Muscle of back (tissue), 11 donors: ENCODE results near the gene NIM1K. TPM values are rescaled to one million over a fixed set of nuclear protein-coding genes. Genes with fewer than 3 reads are reported as not detected.
"Not testable (repeated sequence)": the region's sequence is repeated elsewhere in the genome, so short reads cannot be mapped to it uniquely, and the experiment has no call there.

Experiments used
- DNase-seq, 3 donors: peaks; one replicate each; pipeline versions ENCODE4 v3.0.0 to v3.0.0-alpha.2; 2013
- polyA plus RNA-seq, 10 donors: library from polyadenylated mRNA; unstranded; fragments of 120-200 nt; gene quantifications; one replicate each; pipeline ENCODE4 v1.2.1, GENCODE V29; 2013; ENCODE audit not compliant: insufficient read length in 10 of 10

Gene NIM1K
- polyA plus RNA-seq, 10 donors, result 0.25 to 0.97 (median 0.47) TPM

- DNase-seq, result no peak
These were observed 38.7 kb downstream of the NIM1K start for GRCh38 chr5:43230707-43231106.

GRCh38 chr5:43231977-43232376 lies 40.0 kb downstream of the NIM1K start:
- no peak for DNase-seq

DNA sequence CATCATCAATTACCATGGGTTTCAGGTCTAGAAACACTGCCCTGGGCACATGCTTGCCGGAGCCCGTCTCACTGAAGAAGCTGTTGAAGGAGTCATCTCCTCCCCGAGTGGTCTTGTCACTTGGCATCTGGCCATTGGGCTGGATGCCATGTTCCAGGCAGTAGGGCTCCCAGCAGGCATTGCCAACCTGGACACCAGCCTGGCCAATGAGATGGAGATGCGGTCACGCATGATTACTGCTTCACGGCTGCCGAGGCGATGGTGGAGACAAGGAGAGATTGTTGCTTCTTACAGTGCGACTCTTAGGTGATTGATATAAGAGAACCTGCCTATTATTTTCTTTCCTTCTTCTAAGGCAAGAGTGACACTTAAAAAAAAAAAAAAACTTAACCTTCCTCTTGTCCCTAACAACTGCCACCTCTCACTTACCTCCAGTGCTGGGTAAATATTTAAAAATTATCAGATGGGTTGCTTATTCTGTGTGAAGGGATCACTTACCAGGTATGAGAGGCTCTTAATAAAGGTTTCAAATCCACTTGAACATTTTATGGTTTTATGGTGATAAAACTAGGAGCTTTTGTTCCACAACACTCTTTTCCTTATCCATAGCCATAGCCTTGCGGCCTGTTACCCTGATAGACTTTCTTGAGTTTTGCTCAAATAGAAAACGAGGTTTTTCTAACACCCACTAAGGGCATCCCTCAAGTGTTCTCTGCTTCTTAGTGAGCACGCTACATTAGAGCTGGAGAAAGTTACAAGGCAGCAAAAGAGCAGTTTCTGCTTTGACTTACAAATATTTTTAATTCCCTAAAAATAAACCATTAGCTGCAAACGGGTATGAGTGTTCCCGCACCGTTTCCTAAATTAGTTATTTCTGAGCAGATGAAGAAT lies 41.2 kb downstream of the NIM1K start:
- no peak for DNase-seq

DNA sequence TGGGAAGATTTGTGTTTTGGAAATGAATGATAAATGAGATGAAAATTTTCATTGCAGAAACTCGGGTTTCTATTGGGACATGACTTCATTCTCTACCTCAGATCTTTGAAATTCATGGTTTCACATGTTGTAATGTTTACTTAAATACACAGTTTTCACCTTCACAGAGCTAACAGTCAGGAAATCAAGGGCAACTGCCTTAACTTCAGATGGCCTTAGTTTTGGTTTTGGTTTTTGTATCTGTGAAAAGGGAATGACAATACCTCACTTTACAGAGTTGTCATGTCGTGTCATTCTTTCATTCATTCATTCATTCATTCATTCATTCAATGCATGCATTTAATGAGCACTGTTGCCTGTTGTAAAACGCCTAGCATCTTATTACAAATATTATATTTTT lies 41.9 kb downstream of the NIM1K start:
- DNase-seq, result no peak

GRCh38 chr5:43236653-43237355 lies 44.8 kb downstream of the NIM1K start:
- no peak for DNase-seq

DNA sequence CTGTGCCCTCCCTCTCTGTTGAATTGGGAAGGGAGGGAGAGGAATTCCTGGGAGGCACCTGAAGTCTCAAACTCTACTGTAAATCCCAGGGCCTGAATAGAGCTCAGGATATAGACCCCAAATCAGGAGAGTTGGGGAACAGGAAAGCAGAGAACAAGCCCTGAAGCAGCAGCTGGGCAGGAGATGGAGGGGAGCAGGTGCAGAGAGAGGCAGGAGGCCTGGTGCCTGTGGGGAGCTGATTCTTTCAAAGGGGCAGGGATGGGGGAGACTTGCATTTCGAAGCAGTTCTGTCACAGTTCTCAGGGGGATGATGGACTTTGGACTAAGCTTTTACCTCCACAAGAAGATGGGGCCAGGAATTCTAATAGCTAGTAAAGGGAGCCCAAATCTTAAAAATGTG lies 50.2 kb downstream of the NIM1K start:
- no peak for DNase-seq

GRCh38 chr5:43243270-43243669 lies 51.2 kb downstream of the NIM1K start:
- DNase-seq, result no peak

GRCh38 chr5:43244823-43245565 lies 53.0 kb downstream of the NIM1K start:
- no peak for DNase-seq

DNA sequence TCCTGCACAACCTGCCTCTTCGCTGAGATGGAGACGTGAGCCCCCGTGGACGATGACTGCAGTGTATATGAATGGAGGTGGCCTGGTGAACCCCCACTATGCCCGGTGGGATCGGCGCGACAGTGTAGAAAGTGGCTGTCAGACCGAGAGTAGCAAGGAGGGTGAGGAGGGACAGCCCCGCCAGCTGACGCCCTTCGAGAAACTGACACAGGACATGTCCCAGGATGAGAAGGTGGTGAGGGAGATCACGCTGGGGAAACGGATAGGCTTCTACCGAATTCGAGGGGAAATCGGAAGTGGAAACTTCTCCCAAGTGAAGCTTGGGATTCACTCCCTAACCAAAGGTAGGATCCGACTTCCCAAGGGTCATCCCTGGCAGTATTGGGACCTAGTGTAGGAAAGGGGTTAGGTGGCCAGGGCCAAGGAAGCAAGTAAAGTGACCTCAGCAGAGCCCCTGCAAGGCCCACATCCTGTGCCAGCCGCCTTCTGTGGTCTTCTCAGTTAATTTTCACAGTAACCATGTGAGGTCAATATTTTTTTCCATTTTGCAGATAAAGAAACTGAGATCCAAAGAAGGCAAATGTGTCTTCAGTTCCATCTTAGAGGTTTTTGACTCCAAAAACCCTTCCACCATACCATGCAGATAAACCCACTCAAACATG lies 53.8 kb downstream of the NIM1K start:
- DNase-seq, result no peak

GRCh38 chr5:43251754-43252153 lies 59.7 kb downstream of the NIM1K start:
- no peak for DNase-seq

DNA sequence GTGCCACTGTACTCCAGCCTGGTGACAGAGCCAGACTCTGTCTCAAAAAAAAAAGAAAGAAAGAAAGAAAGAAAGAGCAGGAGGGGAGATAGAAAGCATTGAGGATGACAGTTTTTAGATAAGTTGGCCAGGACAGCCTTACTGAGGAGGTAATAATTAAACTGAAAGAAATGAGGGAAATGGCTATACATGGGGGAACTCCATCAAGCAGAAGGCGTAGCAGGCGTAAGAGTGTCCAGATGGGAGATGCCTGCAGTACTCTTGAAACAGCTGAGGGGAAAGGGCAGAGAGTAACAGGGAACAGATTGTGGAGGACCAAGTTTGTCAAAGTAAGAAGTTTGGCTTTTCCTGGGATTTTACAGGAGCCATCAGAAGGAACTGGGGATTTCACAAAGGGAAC lies 63.7 kb downstream of the NIM1K start:
- DNase-seq, result no peak

GRCh38 chr5:43256261-43256966 lies 64.4 kb downstream of the NIM1K start:
- no peak for DNase-seq

DNA sequence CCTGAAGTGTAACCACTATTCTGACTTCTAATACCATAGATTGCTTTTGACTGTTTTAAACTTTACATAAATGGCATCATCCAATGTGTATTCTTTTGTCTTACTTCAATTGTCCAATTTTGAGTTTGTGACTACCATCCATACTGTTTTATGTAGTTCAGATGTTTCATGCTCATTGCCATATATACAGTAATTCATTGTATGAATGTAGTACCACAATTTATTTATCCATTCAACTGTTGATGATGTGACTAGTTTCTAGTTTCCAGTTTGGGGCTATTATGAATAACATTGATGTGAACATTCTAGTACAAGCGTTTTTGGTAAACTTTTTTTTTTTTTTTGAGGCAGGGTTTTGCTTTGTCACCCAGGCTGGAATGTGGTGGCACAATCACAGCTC lies 66.1 kb downstream of the NIM1K start:
- DNase-seq, result no peak

- DNase-seq, result not testable (repeated sequence)
These were observed 70.2 kb downstream of the NIM1K start for GRCh38 chr5:43262269-43262668.

- DNase-seq, result no peak
These were observed 76.3 kb downstream of the NIM1K start for GRCh38 chr5:43268188-43268820.

GRCh38 chr5:43270645-43271044 lies 78.6 kb downstream of the NIM1K start:
- no peak for DNase-seq

- DNase-seq, result no peak
These were observed 81.5 kb downstream of the NIM1K start for GRCh38 chr5:43273552-43273951.

GRCh38 chr5:43274435-43275114 lies 82.5 kb downstream of the NIM1K start:
- DNase-seq, result no peak

DNA sequence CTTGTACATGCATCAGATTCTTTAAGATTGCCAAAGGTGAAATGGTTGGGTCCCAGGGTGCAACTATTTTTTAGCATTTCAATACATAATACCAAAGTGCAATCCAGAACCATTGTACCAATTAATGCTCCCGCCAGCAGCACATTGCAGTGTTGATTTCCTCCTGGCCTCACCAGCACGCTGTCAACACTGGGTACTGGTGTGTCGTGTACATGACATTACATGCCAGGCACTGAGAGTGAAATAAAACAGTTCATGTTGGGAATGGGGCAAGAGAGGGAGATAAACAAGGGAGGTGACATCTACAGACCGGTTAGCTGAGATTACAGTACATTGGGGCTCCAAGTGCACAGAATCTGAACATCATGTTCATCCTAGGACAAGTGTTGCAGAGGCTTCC lies 83.4 kb downstream of the NIM1K start:
- DNase-seq, result no peak
